Renal cortex interstitium (tissue), 11 donors: ENCODE results near the gene CD4. TPM values are rescaled to one million over a fixed set of nuclear protein-coding genes. Genes with fewer than 3 reads are reported as not detected.
A peak's percentile ranks its signal among the peaks of the same experiment; 100 is the strongest.

ENCODE experiments used
- DNase-seq, 11 donors: peaks; one replicate each; pipeline ENCODE4 v3.0.0-alpha.2; 2013; ENCODE audit warnings: low read depth in 9 of 11, low spot score in 4 of 11; ENCODE audit errors: extremely low read depth in 1 of 11
- polyA plus RNA-seq, 3 donors: library from polyadenylated mRNA; unstranded; fragments of 120-200 nt; gene quantifications; one replicate each; pipeline ENCODE4 v1.2.1, GENCODE V29; 2013; ENCODE audit not compliant: insufficient read length in 3 of 3

The CD4 gene
- polyA plus RNA-seq, 3 donors = 28.0 to 31.1 (median 29.9) TPM

DNA sequence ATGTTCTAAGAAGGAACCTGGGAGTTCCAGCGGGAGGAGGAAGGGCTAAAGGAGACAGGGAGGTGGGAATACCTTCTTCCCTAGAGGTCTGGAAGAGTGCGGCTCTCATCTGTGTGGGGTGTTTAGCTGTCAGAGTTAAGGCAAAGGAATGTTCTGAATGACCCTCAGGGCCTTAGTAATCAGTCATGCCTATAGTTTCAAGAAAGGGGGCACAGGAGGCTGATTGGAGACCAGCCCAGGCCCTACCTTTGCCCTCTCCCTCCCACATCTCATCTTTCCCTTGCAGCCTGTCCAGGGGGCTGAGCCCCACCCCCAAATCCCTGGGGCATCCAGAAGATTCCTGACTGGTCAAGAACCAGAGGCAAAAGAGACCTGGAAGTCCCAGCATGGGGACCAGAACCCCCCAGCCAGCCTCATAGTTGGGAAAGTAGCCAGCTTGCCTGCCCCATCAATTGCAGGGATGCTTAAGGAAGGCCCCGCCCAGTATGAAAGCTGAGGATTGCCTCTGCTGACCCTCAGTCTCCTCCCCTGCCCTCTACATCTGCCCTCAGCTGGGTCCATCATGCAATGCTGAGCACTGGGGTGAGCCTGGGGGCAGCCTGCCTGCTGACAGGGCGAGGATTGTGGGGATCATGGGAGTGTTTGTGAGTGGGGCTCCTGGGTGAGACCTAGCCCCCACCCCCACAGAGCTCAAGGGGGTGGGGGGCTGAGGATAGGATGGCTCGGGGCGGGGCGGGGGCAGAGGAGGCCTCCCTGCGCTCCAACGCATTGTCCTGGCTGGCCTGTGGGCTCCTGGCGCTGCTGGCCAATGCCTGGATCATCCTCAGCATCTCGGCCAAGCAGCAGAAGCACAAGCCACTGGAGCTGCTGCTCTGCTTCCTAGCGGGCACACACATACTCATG lies 34.1 kb downstream of the CD4 start:
- DNase-seq = no peak

DNA sequence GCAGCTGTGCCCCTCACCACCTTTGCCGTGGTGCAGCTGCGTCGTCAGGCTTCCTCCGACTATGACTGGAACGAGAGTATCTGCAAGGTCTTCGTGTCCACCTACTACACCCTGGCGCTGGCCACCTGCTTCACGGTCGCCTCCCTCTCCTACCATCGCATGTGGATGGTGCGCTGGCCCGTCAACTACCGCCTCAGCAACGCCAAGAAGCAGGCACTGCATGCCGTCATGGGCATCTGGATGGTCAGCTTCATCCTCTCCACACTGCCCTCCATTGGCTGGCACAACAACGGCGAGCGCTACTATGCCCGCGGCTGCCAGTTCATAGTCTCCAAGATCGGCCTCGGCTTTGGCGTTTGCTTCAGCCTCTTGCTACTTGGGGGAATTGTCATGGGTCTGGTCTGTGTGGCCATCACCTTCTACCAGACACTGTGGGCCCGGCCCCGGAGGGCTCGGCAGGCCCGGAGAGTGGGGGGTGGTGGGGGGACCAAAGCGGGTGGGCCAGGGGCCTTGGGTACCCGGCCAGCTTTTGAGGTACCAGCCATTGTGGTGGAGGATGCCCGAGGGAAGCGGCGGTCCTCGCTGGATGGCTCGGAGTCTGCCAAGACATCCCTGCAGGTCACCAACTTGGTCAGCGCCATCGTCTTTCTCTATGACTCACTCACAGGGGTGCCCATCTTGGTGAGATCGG lies 34.9 kb downstream of the CD4 start:
- no peak for DNase-seq

DNA sequence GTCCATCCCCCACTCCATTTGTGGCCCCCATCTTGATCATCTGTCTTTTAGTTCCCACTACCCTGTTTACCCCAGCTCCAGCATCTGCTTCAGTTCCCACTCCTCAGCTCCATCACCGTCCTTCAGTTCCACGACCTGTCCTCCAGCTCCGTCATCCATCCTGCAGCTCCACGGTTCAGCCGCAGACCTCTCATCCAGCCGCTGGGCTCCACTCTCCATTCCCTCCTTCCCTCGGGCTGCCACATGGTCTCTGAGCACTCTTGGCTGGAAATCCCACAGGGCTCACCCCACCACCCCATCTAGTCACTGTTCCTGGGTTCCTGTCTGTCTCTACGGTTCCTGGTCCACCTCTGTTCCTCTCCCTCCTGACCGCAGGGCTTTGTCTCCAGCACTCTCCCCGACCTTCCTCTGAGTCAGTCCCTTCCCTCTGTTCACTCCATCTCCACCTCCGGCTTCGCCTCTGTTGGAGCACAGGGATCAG lies 35.6 kb downstream of the CD4 start:
- no peak for DNase-seq

DNA sequence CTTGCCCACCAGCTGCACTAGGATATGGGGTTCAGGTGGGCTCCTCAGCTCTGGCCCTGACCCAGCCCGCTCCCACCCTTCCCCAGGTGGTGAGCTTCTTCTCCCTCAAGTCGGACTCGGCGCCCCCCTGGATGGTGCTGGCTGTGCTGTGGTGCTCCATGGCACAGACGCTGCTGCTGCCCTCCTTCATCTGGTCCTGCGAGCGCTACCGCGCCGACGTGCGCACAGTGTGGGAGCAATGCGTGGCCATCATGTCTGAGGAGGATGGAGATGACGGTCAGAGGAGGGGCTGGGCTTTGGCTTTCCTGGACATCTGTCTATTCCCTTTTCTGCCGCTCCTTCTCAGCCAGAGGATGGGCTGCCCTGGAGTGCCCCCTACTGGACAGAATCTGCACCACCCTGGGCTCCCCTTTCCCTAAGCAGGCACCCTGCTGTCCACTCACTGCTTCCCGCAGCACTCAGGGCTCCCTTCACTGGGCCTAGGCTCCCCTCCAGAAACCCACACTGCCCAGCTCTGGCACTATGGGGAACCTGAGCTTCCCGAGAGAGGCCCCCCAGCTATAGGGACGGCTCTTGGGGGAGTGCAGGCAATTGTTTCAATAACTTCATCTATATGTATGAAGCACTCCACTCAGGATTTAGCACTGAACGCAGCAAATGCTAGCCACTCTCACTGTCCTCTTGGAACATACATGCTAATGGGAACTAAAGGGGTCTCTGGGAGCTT lies 36.2 kb downstream of the CD4 start:
- DNase-seq = peak in 8 of 11 donors; percentile 73 to 84 (median 82)

DNA sequence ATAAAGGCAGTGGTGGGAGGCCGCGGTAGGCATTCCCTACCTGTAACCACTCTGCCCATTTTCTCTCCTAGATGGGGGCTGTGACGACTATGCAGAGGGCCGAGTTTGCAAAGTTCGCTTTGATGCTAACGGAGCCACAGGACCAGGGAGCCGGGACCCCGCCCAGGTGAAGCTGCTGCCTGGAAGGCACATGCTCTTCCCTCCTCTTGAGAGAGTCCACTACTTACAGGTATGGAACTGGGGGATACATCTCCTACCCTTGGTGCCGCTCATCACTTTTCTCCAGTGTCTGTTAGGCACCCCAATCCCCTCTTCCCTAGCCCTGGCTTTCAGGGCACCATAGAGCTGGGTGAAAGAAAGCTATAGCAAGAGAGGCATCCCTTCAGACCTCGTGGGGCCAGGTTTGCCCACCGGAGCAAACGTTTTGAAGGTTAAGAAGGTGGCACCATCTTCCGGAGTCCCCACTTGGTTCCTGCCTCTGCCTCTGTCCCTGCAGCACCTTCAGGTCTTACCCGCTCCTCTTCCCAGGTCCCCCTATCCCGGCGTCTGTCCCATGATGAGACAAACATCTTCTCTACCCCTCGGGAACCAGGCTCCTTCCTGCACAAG lies 36.9 kb downstream of the CD4 start:
- no peak for DNase-seq

DNA sequence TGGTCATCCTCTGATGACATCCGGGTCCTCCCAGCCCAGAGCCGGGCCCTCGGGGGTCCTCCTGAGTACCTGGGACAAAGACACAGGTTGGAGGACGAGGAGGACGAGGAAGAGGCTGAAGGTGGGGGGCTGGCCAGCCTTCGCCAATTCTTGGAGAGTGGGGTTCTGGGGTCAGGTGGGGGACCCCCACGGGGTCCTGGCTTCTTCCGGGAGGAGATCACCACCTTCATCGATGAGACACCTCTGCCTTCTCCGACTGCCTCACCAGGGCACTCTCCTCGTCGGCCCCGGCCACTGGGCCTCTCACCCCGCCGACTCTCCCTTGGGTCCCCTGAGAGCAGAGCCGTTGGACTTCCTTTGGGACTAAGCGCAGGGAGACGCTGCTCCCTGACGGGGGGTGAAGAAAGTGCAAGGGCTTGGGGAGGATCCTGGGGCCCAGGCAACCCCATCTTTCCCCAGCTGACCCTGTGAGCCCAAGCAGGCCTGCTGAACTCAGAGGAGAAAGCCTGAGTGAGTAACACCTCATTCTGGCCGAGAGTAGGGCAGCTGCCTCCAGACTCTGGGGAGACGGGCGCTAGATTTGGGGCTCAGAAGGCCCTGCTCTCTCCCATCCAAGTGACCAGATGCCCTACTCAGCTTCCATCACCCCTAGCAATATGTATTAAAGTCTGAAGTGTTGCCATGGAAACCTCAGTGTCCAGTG lies 37.6 kb downstream of the CD4 start:
- no peak for DNase-seq

DNA sequence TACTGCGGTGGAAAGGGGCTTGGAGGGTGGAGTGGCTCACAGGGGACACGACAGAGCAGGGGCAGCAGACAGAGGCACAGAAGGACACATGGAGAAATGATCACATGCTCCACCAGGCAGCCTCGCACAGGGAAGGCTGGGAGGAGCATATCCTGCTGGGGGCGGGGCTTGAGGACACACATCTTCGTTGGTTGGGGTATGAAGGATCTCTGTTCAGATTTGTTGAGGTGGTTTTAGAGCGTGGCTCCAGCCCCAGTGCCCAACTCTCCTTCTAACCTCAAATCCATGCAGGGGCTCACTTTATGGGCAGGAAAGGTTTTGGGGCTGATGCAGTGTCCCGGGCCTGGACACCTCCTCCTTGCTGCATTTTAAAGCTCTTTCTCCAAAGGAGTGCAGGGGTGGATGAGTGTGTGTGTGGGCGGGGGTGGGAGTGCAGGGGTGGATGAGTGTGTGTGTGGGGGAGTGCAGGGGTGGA lies 38.1 kb downstream of the CD4 start:
- peak in 5 of 11 donors; percentile 65 to 84 (median 77) for DNase-seq

DNA sequence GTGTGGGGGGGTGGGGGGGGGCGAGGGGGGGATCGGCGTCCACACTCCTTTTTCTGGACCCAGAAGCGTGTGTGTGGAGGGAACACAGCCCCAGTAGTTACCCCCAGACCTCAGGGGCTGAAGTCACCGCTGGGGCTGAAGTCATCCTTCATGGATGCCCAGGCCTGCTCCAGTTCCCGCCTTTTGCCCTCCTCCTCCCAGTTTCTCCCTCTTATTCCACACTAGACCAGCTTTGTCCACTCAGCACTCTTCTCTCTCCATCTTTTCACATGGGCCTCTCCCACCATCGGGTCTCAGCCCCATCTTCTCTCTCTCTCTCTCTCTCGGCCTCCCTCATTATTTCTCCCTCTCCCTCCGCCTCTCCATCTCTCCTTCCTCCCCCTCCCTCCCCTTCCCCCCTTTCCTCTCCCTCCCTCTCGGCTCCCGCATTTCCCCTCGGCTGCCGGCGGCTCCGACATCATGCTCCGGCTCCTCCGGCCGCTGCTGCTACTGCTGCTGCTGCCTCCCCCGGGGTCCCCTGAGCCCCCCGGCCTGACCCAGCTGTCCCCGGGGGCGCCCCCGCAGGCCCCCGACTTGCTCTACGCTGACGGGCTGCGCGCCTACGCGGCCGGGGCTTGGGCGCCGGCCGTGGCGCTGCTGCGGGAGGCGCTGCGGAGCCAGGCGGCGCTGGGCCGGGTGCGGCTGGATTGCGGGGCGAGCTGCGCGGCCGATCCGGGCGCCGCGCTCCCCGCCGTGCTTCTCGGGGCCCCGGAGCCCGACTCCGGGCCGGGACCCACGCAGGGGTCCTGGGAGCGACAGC lies 38.9 kb downstream of the CD4 start, which contains the start of gene P3H3:
P3H3 (plus strand) TSS at position 426 of the 799 bp plus-strand sequence; CDS start at position 460, 34 bp downstream.
- peak in 1 of 11 donors; percentile 45 for DNase-seq

DNA sequence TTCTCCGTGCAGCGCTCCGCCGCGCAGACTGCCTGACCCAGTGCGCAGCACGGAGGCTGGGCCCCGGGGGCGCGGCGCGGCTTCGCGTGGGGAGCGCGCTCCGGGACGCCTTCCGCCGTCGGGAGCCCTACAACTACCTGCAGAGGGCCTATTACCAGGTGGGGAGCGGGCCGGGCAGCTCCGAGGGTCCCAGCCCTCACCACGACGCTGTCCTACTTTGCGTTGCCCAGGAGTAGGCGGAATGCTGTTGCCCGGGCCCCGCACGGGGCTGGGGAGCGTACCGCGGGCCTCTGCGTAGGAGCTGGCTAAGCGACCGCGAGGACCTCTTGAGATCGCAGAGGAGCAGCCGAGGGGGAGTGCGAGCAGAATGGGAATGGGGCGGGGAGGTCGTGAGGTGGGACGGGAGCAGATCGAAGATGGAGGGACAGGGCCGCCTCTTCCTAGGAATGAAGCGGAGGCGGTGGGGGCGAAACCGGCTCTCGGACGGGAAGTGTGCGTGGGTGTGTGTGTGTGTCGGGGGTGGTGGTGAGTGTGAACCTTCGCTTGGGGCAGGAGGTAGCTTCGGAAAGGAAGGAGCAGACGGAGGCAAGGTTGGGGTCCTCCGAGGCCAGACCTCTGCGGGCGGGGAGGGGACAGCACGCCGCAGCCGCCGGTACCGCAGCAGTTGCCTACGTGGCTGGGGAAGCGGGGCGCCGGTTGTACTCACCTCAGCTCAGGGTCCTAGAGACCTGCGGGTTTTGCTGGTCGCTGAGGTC lies 39.6 kb downstream of the CD4 start:
- DNase-seq = peak in 1 of 11 donors; percentile 59

DNA sequence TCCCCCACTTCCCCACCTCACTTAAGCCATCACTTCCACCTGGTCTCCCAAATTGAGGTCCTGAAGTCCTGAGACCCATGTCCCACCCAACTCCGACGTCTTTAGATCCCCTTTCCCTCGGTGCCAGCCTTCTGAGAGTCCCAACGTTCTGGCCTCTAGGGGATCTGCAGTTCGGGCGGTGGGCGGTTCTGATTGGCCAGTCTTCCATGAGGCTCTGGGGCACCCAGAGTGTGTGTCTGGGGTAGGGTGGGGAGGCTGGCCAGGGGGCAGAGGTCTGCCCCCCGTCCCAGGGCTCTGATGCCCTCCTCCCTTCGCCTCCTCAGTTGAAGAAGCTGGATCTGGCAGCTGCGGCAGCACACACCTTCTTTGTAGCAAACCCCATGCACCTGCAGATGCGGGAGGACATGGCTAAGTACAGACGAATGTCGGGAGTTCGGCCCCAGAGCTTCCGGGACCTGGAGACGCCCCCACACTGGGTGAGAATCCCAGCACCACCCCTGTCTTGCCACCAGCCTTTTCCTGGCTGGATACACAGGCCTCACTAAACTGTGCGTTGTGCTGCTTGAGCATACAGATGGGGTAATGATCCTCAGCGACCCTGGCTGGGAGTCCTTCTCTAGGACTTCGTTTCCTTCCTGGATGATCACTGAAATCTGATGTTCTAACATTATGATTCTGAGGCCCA lies 40.4 kb downstream of the CD4 start:
- no peak for DNase-seq

DNA sequence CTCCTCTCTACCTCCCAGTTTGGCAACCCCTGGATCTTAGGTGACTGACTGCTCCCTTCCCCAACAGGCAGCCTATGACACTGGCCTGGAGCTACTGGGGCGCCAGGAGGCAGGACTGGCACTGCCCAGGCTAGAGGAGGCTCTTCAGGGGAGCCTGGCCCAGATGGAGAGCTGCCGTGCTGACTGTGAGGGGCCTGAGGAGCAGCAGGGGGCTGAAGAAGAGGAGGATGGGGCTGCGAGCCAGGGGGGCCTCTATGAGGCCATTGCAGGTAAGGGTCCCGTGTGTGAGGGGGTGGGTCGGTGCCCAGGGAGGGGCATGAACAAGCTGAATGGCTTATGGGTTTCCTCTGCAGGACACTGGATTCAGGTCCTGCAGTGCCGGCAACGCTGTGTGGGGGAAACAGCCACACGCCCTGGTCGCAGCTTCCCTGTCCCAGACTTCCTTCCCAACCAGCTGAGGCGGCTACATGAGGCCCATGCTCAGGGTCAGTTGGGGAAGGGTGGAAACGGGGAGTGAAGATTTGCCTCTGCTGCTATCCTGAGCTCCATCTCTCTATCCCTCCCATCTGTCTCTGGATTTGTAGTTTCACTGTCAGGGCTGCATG lies 41.1 kb downstream of the CD4 start:
- DNase-seq = no peak

DNA sequence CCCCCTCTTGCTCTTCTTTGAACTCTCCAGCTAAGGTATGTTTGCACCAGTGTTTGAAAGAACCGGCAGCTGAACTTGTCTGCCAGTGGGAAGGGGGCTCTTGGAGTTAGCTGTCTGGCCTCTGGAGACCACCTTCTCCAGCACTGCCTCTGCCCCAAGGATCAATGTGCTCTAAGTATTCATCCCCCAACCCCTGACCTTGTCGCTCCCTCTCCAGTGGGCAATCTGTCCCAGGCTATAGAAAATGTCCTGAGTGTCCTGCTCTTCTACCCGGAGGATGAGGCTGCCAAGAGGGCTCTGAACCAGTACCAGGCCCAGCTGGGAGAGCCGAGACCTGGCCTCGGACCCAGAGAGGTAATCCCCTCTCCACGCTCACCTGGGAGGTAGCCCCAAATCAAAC lies 41.7 kb downstream of the CD4 start:
- no peak for DNase-seq

DNA sequence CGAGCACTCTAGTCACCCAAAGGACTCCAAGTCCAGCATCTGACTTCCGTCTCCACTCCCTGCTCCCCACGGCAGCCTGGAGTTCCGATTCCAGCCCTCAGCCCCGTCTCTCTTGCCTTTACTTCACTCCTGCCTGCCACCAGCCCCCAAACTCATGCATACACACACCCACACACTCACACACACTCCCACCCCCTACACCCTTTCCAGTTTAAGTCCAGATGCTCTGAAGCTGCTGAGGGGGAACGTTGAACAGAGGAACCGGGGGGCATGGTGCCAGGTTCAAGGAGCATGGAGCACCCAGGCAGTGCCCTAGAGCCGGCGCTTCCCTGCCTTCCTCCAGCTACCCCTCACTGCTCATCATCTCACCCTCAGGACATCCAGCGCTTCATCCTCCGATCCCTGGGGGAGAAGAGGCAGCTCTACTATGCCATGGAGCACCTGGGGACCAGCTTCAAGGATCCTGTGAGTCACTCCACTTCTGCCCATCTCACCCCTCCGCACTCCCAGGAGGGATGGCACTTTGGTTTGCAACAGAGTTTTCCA lies 42.2 kb downstream of the CD4 start:
- DNase-seq = no peak

DNA sequence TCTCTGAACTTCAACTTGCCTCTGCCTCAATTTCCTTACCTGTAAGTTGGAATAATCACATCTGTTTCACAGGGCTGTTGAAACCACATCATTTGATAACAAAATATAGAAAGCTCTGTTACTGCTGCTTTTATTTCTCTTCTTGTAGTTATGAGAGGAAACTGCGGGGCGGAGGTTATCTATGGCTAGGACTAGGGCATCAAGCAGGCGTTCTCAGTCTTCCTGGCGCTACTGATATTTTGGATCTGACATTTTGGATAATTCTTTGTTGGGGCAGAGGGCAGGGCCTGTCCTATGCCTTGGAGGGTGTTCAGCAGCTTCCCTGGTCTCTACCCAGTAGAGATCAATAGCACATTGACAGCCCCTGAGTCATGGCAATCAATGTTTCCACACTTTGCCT lies 42.8 kb downstream of the CD4 start:
- no peak for DNase-seq

DNA sequence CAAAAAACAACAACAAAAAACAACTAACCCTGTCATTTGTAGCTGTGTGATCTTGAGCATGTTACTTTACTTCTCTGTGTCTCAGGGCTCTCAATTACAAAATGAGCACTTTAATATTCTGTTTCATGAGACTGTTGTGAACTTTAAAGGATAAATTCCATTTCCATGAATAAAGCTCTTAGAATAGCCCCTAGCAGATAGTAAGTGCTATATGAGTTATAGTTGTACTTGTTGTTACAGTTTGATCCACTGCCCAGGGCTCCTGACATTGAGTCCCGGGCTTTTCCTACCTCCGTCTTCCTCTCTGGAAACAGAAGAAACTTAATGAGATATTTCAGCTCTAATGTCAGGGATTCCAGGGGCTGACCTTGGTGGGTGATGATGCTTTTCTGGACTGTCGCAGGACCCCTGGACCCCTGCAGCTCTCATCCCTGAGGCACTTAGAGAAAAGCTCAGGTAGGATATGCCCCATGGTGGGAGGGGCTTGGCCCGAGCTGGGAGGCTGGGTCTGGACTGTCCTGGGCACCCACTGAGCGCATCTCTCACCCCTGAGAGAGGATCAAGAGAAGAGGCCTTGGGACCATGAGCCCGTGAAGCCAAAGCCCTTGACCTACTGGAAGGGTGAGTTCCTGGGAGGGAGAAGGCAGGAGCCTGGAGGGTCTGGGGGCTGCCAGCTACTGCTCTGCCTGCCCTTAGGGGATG lies 44.0 kb downstream of the CD4 start:
- no peak for DNase-seq
